ENCODE measurements around the gene BRINP3.
"Not testable (repeated sequence)": the region's sequence is repeated elsewhere in the genome, so short reads cannot be mapped to it uniquely, and the experiment has no call there.

Gene BRINP3

GRCh38 chr1:190140644-190141043 lies 337.0 kb downstream of the BRINP3 start:
- FAIRE-seq, result no peak
- DNase-seq (ENCODE audit: insufficient read length, low spot score), result no peak
- no peak for TF ChIP-seq POU2F2 (IDR thresholded peaks at IDR 0.05; ENCODE audit: low read depth, low read length)
- TF ChIP-seq PAX5 (IDR thresholded peaks at IDR 0.05; ENCODE audit: insufficient read depth, low read length, severe bottlenecking), result no peak
- no peak for TF ChIP-seq SPI1 (IDR thresholded peaks at IDR 0.05; ENCODE audit: low read depth, low read length)
- TF ChIP-seq POLR2AphosphoS5 (IDR thresholded peaks at IDR 0.05; ENCODE audit: low read depth, low read length), result no peak
- no peak for TF ChIP-seq POLR2A (IDR thresholded peaks at IDR 0.05; ENCODE audit: low read depth, low read length)
- no peak for TF ChIP-seq TAF1 (IDR thresholded peaks at IDR 0.05; ENCODE audit: low read depth, low read length)

GRCh38 chr1:190138702-190139101 lies 339.0 kb downstream of the BRINP3 start:
- no peak for TF ChIP-seq SPI1 (IDR thresholded peaks at IDR 0.05; ENCODE audit: low read depth, low read length)
- no peak for TF ChIP-seq PAX5 (IDR thresholded peaks at IDR 0.05; ENCODE audit: insufficient read depth, low read length, severe bottlenecking)
- no peak for TF ChIP-seq POU2F2 (IDR thresholded peaks at IDR 0.05; ENCODE audit: low read depth, low read length)
- TF ChIP-seq POLR2A (IDR thresholded peaks at IDR 0.05; ENCODE audit: low read depth, low read length), result no peak
- TF ChIP-seq TAF1 (IDR thresholded peaks at IDR 0.05; ENCODE audit: low read depth, low read length), result no peak
- no peak for TF ChIP-seq POLR2AphosphoS5 (IDR thresholded peaks at IDR 0.05; ENCODE audit: low read depth, low read length)
- DNase-seq (ENCODE audit: insufficient read length, low spot score), result no peak
- FAIRE-seq, result no peak

- FAIRE-seq, result no peak
- TF ChIP-seq POLR2AphosphoS5 (IDR thresholded peaks at IDR 0.05; ENCODE audit: low read depth, low read length) (no peak), PAX5 (IDR thresholded peaks at IDR 0.05; ENCODE audit: insufficient read depth, low read length, severe bottlenecking) (no peak), SPI1 (IDR thresholded peaks at IDR 0.05; ENCODE audit: low read depth, low read length) (no peak), TAF1 (IDR thresholded peaks at IDR 0.05; ENCODE audit: low read depth, low read length) (no peak), POU2F2 (IDR thresholded peaks at IDR 0.05; ENCODE audit: low read depth, low read length) (no peak), POLR2A (IDR thresholded peaks at IDR 0.05; ENCODE audit: low read depth, low read length) (no peak)
- DNase-seq (ENCODE audit: insufficient read length, low spot score), result no peak
Observed at GRCh38 chr1:190138266-190138665, 339.4 kb downstream of the BRINP3 start.

GRCh38 chr1:190129366-190129765 lies 348.3 kb downstream of the BRINP3 start:
- DNase-seq (ENCODE audit: insufficient read length, low spot score) (no peak), FAIRE-seq (no peak)
- TF ChIP-seq PAX5 (IDR thresholded peaks at IDR 0.05; ENCODE audit: insufficient read depth, low read length, severe bottlenecking) (no peak), POLR2AphosphoS5 (IDR thresholded peaks at IDR 0.05; ENCODE audit: low read depth, low read length) (no peak), TAF1 (IDR thresholded peaks at IDR 0.05; ENCODE audit: low read depth, low read length) (no peak), POLR2A (IDR thresholded peaks at IDR 0.05; ENCODE audit: low read depth, low read length) (no peak)

- no peak for DNase-seq (ENCODE audit: insufficient read length, low spot score)
- no peak for TF ChIP-seq POU2F2 (IDR thresholded peaks at IDR 0.05; ENCODE audit: low read depth, low read length)
- FAIRE-seq, result no peak
Observed at GRCh38 chr1:190126728-190127127, 350.9 kb downstream of the BRINP3 start.

- DNase-seq (ENCODE audit: insufficient read length, low spot score) (no peak), FAIRE-seq (no peak)
- TF ChIP-seq PAX5 (IDR thresholded peaks at IDR 0.05; ENCODE audit: insufficient read depth, low read length, severe bottlenecking), result no peak
- TF ChIP-seq POU2F2 (IDR thresholded peaks at IDR 0.05; ENCODE audit: low read depth, low read length), result no peak
- no peak for TF ChIP-seq TAF1 (IDR thresholded peaks at IDR 0.05; ENCODE audit: low read depth, low read length)
- no peak for TF ChIP-seq POLR2A (IDR thresholded peaks at IDR 0.05; ENCODE audit: low read depth, low read length)
- TF ChIP-seq SPI1 (IDR thresholded peaks at IDR 0.05; ENCODE audit: low read depth, low read length), result no peak
- TF ChIP-seq POLR2AphosphoS5 (IDR thresholded peaks at IDR 0.05; ENCODE audit: low read depth, low read length), result no peak
Observed at GRCh38 chr1:190124068-190124467, 353.6 kb downstream of the BRINP3 start.

- not testable (repeated sequence) for DNase-seq (ENCODE audit: insufficient read length, low spot score); FAIRE-seq
Observed at GRCh38 chr1:190120564-190120963, 357.1 kb downstream of the BRINP3 start.

GRCh38 chr1:190119683-190120082 lies 358.0 kb downstream of the BRINP3 start:
- DNase-seq (ENCODE audit: insufficient read length, low spot score), result no peak
- TF ChIP-seq POLR2A (IDR thresholded peaks at IDR 0.05; ENCODE audit: low read depth, low read length) (no peak), TAF1 (IDR thresholded peaks at IDR 0.05; ENCODE audit: low read depth, low read length) (no peak), POU2F2 (IDR thresholded peaks at IDR 0.05; ENCODE audit: low read depth, low read length) (no peak), POLR2AphosphoS5 (IDR thresholded peaks at IDR 0.05; ENCODE audit: low read depth, low read length) (no peak), SPI1 (IDR thresholded peaks at IDR 0.05; ENCODE audit: low read depth, low read length) (no peak), PAX5 (IDR thresholded peaks at IDR 0.05; ENCODE audit: insufficient read depth, low read length, severe bottlenecking) (no peak)
- FAIRE-seq, result no peak

- no peak for TF ChIP-seq POU2F2 (IDR thresholded peaks at IDR 0.05; ENCODE audit: low read depth, low read length)
- TF ChIP-seq POLR2A (IDR thresholded peaks at IDR 0.05; ENCODE audit: low read depth, low read length), result no peak
- no peak for TF ChIP-seq SPI1 (IDR thresholded peaks at IDR 0.05; ENCODE audit: low read depth, low read length)
- no peak for TF ChIP-seq TAF1 (IDR thresholded peaks at IDR 0.05; ENCODE audit: low read depth, low read length)
- TF ChIP-seq PAX5 (IDR thresholded peaks at IDR 0.05; ENCODE audit: insufficient read depth, low read length, severe bottlenecking), result no peak
- TF ChIP-seq POLR2AphosphoS5 (IDR thresholded peaks at IDR 0.05; ENCODE audit: low read depth, low read length), result no peak
Observed at GRCh38 chr1:190116921-190117320, 360.7 kb downstream of the BRINP3 start.

GRCh38 chr1:190104961-190105360 lies 372.7 kb downstream of the BRINP3 start:
- no peak for DNase-seq (ENCODE audit: insufficient read length, low spot score)
- TF ChIP-seq POU2F2 (IDR thresholded peaks at IDR 0.05; ENCODE audit: low read depth, low read length) (no peak), TAF1 (IDR thresholded peaks at IDR 0.05; ENCODE audit: low read depth, low read length) (no peak), POLR2A (IDR thresholded peaks at IDR 0.05; ENCODE audit: low read depth, low read length) (no peak)
- no peak for FAIRE-seq

More at GRCh38 chr1:190116921-190117320, 360.7 kb downstream of the BRINP3 start:
- no peak for DNase-seq (ENCODE audit: insufficient read length, low spot score)
- FAIRE-seq, result no peak

GRCh38 chr1:190102757-190103326 lies 374.8 kb downstream of the BRINP3 start:
- FAIRE-seq (no peak), DNase-seq (ENCODE audit: insufficient read length, low spot score) (no peak)
- TF ChIP-seq POU2F2 (IDR thresholded peaks at IDR 0.05; ENCODE audit: low read depth, low read length), result no peak
